HL-60 (cell line): ENCODE data around the gene USP38.

Experiments
- POLR2AphosphoS5 ChIP-seq: IDR thresholded peaks from 2 replicates; pipeline ENCODE4 v1.6.1; 2012; ENCODE audit warnings: low read depth
- SPI1 ChIP-seq: IDR thresholded peaks from 2 replicates; pipeline ENCODE4 v1.6.1; 2012; ENCODE audit warnings: low read depth, mild to moderate bottlenecking, borderline replicate concordance
- TF ChIP-seq, protein P1 (sequence below): IDR thresholded peaks from one replicate; pipeline ENCODE4 v1.5.1; 2011; ENCODE audit warnings: low read length, control low read depth, inconsistent platforms; ENCODE audit not compliant: insufficient read depth

DNA sequence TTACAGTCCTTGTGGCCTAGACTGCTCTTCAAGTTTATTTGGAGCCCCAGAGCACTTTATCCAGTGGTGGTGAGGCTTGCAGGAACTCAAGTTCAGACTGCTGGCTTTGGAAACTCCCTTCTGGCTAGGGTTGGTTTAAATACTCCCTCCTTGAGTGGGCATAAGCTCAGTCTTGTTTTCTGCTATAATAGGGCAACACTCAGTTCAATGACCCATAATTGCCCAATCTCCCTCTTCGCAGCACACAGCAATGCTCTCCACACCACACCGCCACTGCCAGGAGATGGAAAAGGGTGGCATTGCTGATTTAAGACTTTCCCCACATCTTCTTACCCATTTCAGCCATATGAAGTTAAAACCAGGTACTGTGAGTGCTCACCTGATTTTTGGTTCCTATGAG is 27.9 kb upstream of the USP38 start:
- TF ChIP-seq SPI1 (no peak), POLR2AphosphoS5 (no peak)
- TF ChIP-seq, protein P1, sequence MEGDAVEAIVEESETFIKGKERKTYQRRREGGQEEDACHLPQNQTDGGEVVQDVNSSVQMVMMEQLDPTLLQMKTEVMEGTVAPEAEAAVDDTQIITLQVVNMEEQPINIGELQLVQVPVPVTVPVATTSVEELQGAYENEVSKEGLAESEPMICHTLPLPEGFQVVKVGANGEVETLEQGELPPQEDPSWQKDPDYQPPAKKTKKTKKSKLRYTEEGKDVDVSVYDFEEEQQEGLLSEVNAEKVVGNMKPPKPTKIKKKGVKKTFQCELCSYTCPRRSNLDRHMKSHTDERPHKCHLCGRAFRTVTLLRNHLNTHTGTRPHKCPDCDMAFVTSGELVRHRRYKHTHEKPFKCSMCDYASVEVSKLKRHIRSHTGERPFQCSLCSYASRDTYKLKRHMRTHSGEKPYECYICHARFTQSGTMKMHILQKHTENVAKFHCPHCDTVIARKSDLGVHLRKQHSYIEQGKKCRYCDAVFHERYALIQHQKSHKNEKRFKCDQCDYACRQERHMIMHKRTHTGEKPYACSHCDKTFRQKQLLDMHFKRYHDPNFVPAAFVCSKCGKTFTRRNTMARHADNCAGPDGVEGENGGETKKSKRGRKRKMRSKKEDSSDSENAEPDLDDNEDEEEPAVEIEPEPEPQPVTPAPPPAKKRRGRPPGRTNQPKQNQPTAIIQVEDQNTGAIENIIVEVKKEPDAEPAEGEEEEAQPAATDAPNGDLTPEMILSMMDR = no peak
